Measurements from ENCODE around the gene AZGP1.
A peak's percentile ranks its signal among the peaks of the same experiment; 100 is the strongest.

Gene AZGP1

DNA sequence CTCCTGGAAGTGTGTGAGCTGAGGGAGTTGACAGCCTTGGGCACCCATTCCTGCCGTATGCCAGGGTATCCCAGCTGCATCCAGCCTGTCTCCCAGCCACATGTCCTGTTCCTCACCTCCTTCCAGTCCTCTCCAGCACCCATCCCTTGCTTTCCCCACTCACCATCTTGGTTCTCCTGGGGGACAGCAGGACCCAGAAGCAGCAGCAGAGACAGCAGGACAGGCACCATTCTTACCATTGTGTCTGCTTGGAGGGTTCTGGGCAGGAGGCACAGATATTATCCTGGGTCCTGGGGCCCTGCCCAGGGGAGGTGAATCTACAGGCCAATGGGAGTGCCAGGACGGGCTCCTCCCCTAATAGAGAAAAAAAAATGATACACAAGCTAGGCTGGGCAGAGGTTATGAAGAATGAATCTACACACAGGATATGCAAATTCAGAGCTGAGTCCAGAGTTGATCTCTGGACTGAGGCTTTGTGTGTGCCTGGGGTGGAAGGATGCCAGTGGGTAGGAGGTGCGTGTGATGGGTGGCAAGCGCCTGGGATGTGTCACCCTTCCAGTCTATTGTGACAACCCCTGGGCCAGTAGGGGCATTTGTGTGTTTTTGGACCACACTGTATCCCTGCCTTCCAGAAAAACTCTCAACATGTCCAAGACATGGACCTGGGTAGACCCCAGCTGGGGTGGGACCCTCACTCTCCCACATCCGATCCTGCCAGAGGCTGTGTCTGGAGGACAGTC is at the start of gene AZGP1:
TSS of gene AZGP1 (minus strand) at position 250 of the 740 bp plus-strand sequence. CDS start at position 239, 11 bp downstream.
- Histone ChIP-seq H3K9ac (ENCODE audit: low read depth, low read length) (no peak within 1 kb of the TSS), H3K36me3 (ENCODE audit: insufficient read depth, low read depth, low read length) (no peaks in the 10 kb centered on the region), H3K4me1 (ENCODE audit: insufficient read depth, low read length) (no peaks in the 10 kb centered on the region), H3K27ac (ENCODE audit: low read length) (no peak within 1 kb of the TSS), H3K4me3 (ENCODE audit: low read length) (no peak within 1 kb of the TSS), H3K9me3 (ENCODE audit: insufficient read depth, low read depth, low read length) (no peaks in the 10 kb centered on the region), H3K27me3 (ENCODE audit: insufficient read depth, low read length) (no peaks in the 10 kb centered on the region)

DNA sequence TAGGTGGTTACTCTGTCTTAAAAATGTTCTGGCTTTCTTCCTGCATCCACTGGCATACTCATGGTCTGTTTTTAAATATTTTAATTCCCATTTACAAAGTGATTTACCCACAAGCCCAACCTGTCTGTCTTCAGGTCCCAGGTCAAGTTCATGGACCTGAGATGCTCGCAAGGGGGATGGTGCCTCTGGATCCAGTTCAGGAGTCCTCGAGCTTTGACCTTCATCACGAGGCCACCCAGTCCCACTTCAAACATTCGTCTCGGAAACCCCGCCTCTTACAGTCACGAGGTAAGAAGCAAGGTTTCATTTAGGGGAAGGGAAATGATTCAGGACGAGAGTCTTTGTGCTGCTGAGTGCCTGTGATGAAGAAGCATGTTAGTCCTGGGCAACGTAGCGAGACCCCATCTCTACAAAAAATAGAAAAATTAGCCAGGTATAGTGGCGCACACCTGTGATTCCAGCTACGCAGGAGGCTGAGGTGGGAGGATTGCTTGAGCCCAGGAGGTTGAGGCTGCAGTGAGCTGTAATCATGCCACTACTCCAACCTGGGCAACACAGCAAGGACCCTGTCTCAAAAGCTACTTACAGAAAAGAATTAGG is 48.3 kb upstream of the AZGP1 start:
- no peak overlapping the region for H3K9ac ChIP-seq (ENCODE audit: low read depth, low read length)
- no peaks in the 10 kb centered on the region for H3K27me3 ChIP-seq (ENCODE audit: insufficient read depth, low read length)
- H3K4me1 ChIP-seq (ENCODE audit: insufficient read depth, low read length): no peaks in the 10 kb centered on the region
- H3K36me3 ChIP-seq (ENCODE audit: insufficient read depth, low read depth, low read length): peaks cover 65% of the 10 kb centered on the region
- no peak overlapping the region for H3K4me3 ChIP-seq (ENCODE audit: low read length)
- H3K27ac ChIP-seq (ENCODE audit: low read length): no peak overlapping the region
- H3K9me3 ChIP-seq (ENCODE audit: insufficient read depth, low read depth, low read length): no peaks in the 10 kb centered on the region

DNA sequence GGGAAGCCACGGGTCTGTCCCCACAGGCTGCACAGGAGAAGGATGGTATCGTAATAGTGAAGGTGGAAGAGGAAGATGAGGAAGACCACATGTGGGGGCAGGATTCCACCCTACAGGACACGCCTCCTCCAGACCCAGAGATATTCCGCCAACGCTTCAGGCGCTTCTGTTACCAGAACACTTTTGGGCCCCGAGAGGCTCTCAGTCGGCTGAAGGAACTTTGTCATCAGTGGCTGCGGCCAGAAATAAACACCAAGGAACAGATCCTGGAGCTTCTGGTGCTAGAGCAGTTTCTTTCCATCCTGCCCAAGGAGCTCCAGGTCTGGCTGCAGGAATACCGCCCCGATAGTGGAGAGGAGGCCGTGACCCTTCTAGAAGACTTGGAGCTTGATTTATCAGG is 47.7 kb upstream of the AZGP1 start:
- Histone ChIP-seq H3K27me3 (ENCODE audit: insufficient read depth, low read length) (no peaks in the 10 kb centered on the region), H3K27ac (ENCODE audit: low read length) (no peak overlapping the region), H3K36me3 (ENCODE audit: insufficient read depth, low read depth, low read length) (peaks cover 62% of the 10 kb centered on the region), H3K9me3 (ENCODE audit: insufficient read depth, low read depth, low read length) (no peaks in the 10 kb centered on the region), H3K4me3 (ENCODE audit: low read length) (no peak overlapping the region), H3K9ac (ENCODE audit: low read depth, low read length) (no peak overlapping the region), H3K4me1 (ENCODE audit: insufficient read depth, low read length) (no peaks in the 10 kb centered on the region)

DNA sequence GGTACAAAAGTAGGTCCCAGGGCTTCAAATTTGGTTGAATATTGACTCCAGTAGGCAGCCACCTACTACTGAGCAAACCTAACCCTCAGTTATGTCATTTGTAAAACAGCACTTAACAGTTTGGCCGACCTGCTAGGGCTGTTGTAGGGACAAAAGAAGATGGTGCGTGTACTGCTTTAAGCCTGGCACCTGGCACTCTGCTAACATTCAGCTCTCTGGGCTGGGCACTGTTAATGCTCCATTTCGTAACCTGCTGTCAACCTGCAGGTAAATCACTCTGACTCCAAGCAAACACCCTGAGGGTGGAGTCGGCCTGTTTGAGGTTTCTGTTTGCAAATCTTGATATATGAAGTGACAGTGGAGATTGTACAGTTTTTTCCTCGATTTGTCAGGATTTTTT is 46.8 kb upstream of the AZGP1 start:
- H3K4me3 ChIP-seq (ENCODE audit: low read length): no peak overlapping the region
- H3K27ac ChIP-seq (ENCODE audit: low read length): no peak overlapping the region
- H3K36me3 ChIP-seq (ENCODE audit: insufficient read depth, low read depth, low read length): peaks cover 56% of the 10 kb centered on the region
- no peaks in the 10 kb centered on the region for H3K27me3 ChIP-seq (ENCODE audit: insufficient read depth, low read length)
- no peak overlapping the region for H3K9ac ChIP-seq (ENCODE audit: low read depth, low read length)
- H3K9me3 ChIP-seq (ENCODE audit: insufficient read depth, low read depth, low read length): no peaks in the 10 kb centered on the region
- no peaks in the 10 kb centered on the region for H3K4me1 ChIP-seq (ENCODE audit: insufficient read depth, low read length)

DNA sequence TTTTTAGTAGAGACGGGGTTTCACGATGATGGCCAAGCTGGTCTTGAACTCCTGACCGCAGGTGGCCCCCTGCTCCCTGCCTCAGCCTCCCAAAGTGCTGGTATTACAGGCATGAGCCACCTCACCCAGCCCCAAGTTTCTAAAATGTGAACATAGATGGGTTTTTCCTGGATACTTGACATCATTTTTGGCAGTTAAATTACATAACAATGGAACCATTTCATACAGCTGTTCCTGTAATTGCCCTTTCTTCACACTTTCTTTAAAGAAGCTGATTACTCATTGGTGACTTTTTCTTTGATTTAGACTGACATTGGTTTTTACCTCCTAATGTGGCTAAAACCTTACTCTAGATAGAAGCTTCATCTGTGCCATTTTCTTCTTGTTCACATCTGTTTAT is 45.5 kb upstream of the AZGP1 start:
- Histone ChIP-seq H3K4me1 (ENCODE audit: insufficient read depth, low read length) (peaks cover 4% of the 10 kb centered on the region; the same call in 1 of the 2 replicates), H3K36me3 (ENCODE audit: insufficient read depth, low read depth, low read length) (peaks cover 45% of the 10 kb centered on the region), H3K4me3 (ENCODE audit: low read length) (no peak overlapping the region), H3K27me3 (ENCODE audit: insufficient read depth, low read length) (no peaks in the 10 kb centered on the region), H3K9me3 (ENCODE audit: insufficient read depth, low read depth, low read length) (no peaks in the 10 kb centered on the region), H3K9ac (ENCODE audit: low read depth, low read length) (no peak overlapping the region), H3K27ac (ENCODE audit: low read length) (no peak overlapping the region)

DNA sequence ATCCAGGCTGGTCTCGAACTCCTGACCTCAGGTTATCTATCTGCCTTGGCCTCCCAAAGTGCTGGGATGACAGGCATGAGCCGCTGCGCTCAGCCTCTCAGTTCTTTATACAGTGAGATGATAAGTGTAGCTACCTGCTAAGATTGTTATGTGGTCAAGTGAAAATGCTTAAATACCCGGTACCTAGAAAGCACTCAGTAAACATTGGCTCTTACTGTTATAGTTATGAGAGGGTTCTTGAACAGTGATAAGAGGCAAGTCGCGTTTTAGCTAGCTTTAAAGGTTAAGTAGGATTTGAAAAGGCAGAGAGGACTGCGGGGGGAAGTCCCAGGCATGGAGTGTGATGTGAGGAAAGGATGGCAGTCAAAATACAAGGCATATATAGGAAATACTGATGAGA is 44.1 kb upstream of the AZGP1 start:
- H3K27me3 ChIP-seq (ENCODE audit: insufficient read depth, low read length): no peaks in the 10 kb centered on the region
- no peak overlapping the region for H3K9ac ChIP-seq (ENCODE audit: low read depth, low read length)
- peaks cover 4% of the 10 kb centered on the region; the same call in 1 of the 2 replicates for H3K4me1 ChIP-seq (ENCODE audit: insufficient read depth, low read length)
- H3K27ac ChIP-seq (ENCODE audit: low read length): no peak overlapping the region
- H3K9me3 ChIP-seq (ENCODE audit: insufficient read depth, low read depth, low read length): no peaks in the 10 kb centered on the region
- peaks cover 32% of the 10 kb centered on the region for H3K36me3 ChIP-seq (ENCODE audit: insufficient read depth, low read depth, low read length)
- H3K4me3 ChIP-seq (ENCODE audit: low read length): no peak overlapping the region

DNA sequence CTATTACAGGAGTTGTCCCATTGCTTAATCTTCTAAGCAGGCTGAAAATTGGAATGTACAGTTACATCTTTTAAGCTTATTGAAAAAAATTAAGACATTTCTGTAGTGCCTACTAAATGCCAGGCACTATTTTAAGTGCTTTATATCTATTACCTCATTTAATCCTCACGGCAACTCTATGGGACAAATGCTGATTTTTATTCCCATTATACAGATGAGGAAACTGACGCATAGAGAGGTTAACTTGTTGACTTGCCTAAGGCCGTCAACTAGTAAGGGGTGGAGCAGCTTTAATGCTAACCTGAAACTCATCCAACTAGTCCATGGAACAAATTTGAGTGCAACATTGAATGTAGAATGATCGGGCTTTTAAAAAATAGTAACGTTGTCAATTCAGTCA is 42.0 kb upstream of the AZGP1 start:
- H3K4me1 ChIP-seq (ENCODE audit: insufficient read depth, low read length): peaks cover 4% of the 10 kb centered on the region; the same call in 1 of the 2 replicates
- H3K27ac ChIP-seq (ENCODE audit: low read length): no peak overlapping the region
- no peaks in the 10 kb centered on the region for H3K27me3 ChIP-seq (ENCODE audit: insufficient read depth, low read length)
- no peaks in the 10 kb centered on the region for H3K9me3 ChIP-seq (ENCODE audit: insufficient read depth, low read depth, low read length)
- peaks cover 12% of the 10 kb centered on the region; the same call in 1 of the 2 replicates for H3K36me3 ChIP-seq (ENCODE audit: insufficient read depth, low read depth, low read length)
- H3K4me3 ChIP-seq (ENCODE audit: low read length): no peak overlapping the region
- H3K9ac ChIP-seq (ENCODE audit: low read depth, low read length): no peak overlapping the region

DNA sequence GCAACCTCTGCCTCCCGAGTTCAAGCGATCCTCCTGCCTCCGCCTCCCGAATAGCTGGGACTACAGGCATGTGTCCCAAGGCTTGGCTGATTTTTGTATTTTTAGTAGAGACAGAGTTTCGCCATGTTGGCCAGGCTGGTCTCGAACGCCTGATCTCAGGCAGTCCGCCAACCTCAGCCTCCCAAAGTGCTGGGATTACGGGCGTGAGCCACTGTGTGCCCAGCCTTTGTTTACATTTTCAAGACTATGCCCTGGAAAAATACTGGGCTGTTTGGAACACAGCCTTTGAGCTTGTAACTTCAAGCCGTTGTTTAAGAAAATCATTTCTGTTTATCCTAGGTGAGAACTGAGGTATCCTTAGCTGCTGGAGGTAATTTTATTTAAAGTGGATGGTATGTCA is 41.5 kb upstream of the AZGP1 start:
- Histone ChIP-seq H3K27ac (ENCODE audit: low read length) (no peak overlapping the region), H3K4me1 (ENCODE audit: insufficient read depth, low read length) (peaks cover 4% of the 10 kb centered on the region; the same call in 1 of the 2 replicates), H3K9me3 (ENCODE audit: insufficient read depth, low read depth, low read length) (no peaks in the 10 kb centered on the region), H3K9ac (ENCODE audit: low read depth, low read length) (no peak overlapping the region), H3K36me3 (ENCODE audit: insufficient read depth, low read depth, low read length) (peaks cover 6% of the 10 kb centered on the region; the same call in 1 of the 2 replicates), H3K4me3 (ENCODE audit: low read length) (no peak overlapping the region), H3K27me3 (ENCODE audit: insufficient read depth, low read length) (no peaks in the 10 kb centered on the region)

DNA sequence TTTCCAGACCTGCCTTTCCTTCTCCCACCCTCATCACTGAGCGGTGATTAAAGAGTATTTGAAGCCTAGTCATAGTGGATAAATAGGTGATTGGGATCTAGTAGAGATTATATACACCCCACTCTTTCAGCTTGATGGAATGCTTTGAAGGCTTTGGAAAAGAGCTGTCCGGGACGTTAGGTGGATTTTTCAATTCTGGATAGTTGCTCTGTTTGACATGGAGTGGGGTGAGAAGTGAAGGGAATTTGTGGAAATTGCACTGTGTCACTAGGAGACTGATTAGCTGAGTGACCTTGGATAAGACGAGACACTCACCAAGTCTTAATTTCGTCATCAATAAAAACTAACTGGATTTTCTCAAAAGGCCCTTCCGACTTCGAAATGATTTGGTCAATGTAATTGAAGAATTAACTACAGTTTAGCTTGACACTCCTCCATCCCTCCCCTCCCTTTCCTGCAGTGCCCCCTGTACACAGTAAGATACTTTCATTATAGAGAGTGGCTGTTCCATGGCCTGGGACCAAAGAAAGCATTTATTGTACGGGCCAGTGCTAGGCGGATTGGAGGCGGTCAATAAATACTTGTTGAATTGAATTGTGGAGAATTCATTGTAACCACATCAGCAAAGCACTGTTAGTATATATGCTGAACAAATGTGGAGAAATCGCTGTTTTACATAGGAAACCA is 40.5 kb upstream of the AZGP1 start:
- Histone ChIP-seq H3K9ac (ENCODE audit: low read depth, low read length) (peak overlapping the region; percentile 97), H3K4me1 (ENCODE audit: insufficient read depth, low read length) (peaks cover 4% of the 10 kb centered on the region; the same call in 1 of the 2 replicates), H3K4me3 (ENCODE audit: low read length) (peak overlapping the region; percentile 93), H3K27me3 (ENCODE audit: insufficient read depth, low read length) (no peaks in the 10 kb centered on the region), H3K27ac (ENCODE audit: low read length) (peak overlapping the region; percentile 60), H3K36me3 (ENCODE audit: insufficient read depth, low read depth, low read length) (peaks cover 3% of the 10 kb centered on the region; the same call in 1 of the 2 replicates), H3K9me3 (ENCODE audit: insufficient read depth, low read depth, low read length) (no peaks in the 10 kb centered on the region)

DNA sequence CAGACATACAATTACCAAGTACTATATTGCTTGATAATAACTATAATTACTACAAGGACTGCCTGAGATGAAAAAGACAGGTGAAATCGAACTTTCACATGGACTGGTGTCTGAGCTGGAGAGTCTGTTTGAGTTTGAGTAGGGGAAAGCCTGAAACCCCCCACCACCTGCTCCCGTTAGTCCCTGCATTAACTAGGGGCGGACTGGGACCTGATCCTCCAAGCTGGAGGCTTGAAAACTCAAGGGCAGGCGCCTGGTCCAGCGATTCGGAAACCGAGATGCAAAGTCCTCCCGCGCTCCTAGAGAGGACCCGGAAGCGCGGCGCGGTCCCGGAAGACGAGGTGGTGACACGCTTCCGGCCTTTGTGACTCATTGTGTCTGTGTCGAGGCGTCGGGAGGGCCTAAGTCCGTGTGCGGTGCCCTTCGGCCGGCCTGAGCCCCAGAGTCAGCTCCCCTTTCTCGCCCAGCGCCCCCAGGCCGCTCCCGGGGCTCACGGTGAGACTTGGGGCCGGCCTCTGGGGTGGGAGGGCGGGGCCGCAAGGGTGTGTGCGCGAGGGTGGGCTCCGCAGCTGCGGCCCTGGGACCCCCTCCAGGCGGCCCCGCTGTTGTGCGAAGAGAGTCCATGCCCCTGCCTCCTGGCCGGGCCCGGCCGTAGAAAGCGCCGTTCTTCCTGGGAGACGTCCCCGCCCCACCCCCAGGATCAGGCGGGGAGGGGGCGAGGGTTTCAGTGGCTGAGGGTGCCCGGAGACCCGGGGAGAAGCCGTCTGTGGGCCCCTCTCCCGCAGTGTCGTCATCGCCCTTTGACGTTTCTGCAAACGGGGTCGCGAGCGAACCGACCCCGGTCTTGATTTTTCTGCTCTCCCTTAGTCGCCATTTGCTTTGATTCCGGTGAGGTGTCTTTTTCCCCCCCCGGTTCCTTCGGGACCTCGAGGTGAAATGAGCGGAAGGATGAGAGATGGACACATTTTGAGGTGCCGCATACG is 39.7 kb upstream of the AZGP1 start, which contains the start of gene ZKSCAN1:
TSS of gene ZKSCAN1 (plus strand) at position 365 of the 983 bp plus-strand sequence. CDS start 7,911 bp downstream, outside the sequence.
- H3K9me3 ChIP-seq (ENCODE audit: insufficient read depth, low read depth, low read length): no peaks in the 10 kb centered on the region
- H3K9ac ChIP-seq (ENCODE audit: low read depth, low read length): peak within 1 kb of the TSS; percentile 97
- H3K27me3 ChIP-seq (ENCODE audit: insufficient read depth, low read length): no peaks in the 10 kb centered on the region
- H3K4me1 ChIP-seq (ENCODE audit: insufficient read depth, low read length): peaks cover 4% of the 10 kb centered on the region; the same call in 1 of the 2 replicates
- peaks cover 3% of the 10 kb centered on the region; the same call in 1 of the 2 replicates for H3K36me3 ChIP-seq (ENCODE audit: insufficient read depth, low read depth, low read length)
- H3K27ac ChIP-seq (ENCODE audit: low read length): peak within 1 kb of the TSS; percentile 60
- peak within 1 kb of the TSS; percentile 93 for H3K4me3 ChIP-seq (ENCODE audit: low read length)

DNA sequence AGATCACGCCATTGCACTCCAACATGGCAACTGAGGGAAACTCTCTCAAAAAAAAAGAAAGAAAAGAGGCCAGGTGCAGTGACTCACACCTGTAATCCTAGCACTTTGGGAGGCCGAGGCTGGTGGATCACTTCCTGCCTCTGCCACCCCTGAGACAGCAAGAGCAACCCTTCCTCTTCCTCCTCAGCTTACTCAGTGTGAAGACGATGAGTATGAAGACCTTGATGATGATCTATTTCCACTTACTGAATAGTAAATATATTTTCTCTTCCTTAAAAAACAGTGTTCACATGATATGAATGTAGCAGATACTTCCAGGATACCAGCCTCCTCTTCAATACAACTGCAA is 37.5 kb upstream of the AZGP1 start:
- no peak overlapping the region for H3K4me3 ChIP-seq (ENCODE audit: low read length)
- no peaks in the 10 kb centered on the region for H3K27me3 ChIP-seq (ENCODE audit: insufficient read depth, low read length)
- H3K4me1 ChIP-seq (ENCODE audit: insufficient read depth, low read length): peaks cover 4% of the 10 kb centered on the region; the same call in 1 of the 2 replicates
- no peak overlapping the region for H3K27ac ChIP-seq (ENCODE audit: low read length)
- H3K9ac ChIP-seq (ENCODE audit: low read depth, low read length): no peak overlapping the region
- H3K9me3 ChIP-seq (ENCODE audit: insufficient read depth, low read depth, low read length): no peaks in the 10 kb centered on the region
- no peaks in the 10 kb centered on the region for H3K36me3 ChIP-seq (ENCODE audit: insufficient read depth, low read depth, low read length)

Data from iPS-20b (cell line).